GM23338 (cell line): ENCODE data around the gene TMEM50A. TPM values are rescaled to one million over a fixed set of nuclear protein-coding genes. Genes with fewer than 3 reads are reported as not detected.
A peak's percentile ranks its signal among the peaks of the same experiment; 100 is the strongest.

Source experiments
- ATAC-seq: fragments of 200-7000 bp; cut with Tn5 transposase; 3 replicates; pipeline ENCODE4 v1.9.1; 2020
- DNase-seq: peaks from one replicate; pipeline ENCODE4 v3.0.0-alpha.2; 2015; ENCODE audit warnings: low spot score
- H2AFZ ChIP-seq: fragments of 200-600 bp; sonication (generic); 2 replicates; pipeline ENCODE4 v1.8.0; 2016; ENCODE audit warnings: antibody characterized with exemption, mild to moderate bottlenecking, moderate library complexity
- H3F3A ChIP-seq: fragments of 200-600 bp; sonication (generic); replicated peaks from 2 replicates; pipeline ENCODE4 v1.8.0; 2017; ENCODE audit warnings: antibody characterized with exemption, mixed run types, low read depth
- H3K27ac ChIP-seq: fragments of 200-600 bp; sonication (generic); 2 replicates; pipeline ENCODE4 v1.6.1; 2016; ENCODE audit warnings: low read depth
- H3K27me3 ChIP-seq: fragments of 200-600 bp; sonication (generic); 2 replicates; pipeline ENCODE4 v1.8.0; 2016; ENCODE audit warnings: mild to moderate bottlenecking, mixed run types, moderate library complexity; ENCODE audit not compliant: insufficient read depth
- H3K36me3 ChIP-seq: fragments of 200-600 bp; sonication (generic); 2 replicates; pipeline ENCODE4 v1.8.0; 2016; ENCODE audit warnings: mild to moderate bottlenecking; ENCODE audit not compliant: insufficient read depth
- H3K4me1 ChIP-seq: fragments of 200-600 bp; sonication (generic); 2 replicates; pipeline ENCODE4 v1.8.0; 2016; ENCODE audit warnings: mild to moderate bottlenecking, moderate library complexity; ENCODE audit not compliant: insufficient read depth
- H3K4me2 ChIP-seq: fragments of 200-600 bp; sonication (generic); 2 replicates; pipeline ENCODE4 v1.7.1; 2017; ENCODE audit warnings: mixed run types
- H3K4me3 ChIP-seq: fragments of 200-600 bp; sonication (generic); 2 replicates; pipeline ENCODE4 v1.6.1; 2016; ENCODE audit warnings: mixed run types
- H3K79me2 ChIP-seq: fragments of 200-600 bp; sonication (generic); replicated peaks from 2 replicates; pipeline ENCODE4 v1.8.0; 2017; ENCODE audit warnings: mild to moderate bottlenecking; ENCODE audit not compliant: insufficient read depth
- H3K9me2 ChIP-seq: fragments of 200-600 bp; sonication (generic); 2 replicates; pipeline ENCODE4 v1.8.0; 2017; ENCODE audit not compliant: insufficient read depth
- H4K20me1 ChIP-seq: fragments of 200-600 bp; sonication (generic); replicated peaks from 2 replicates; pipeline ENCODE4 v1.8.0; 2017; ENCODE audit warnings: mild to moderate bottlenecking; ENCODE audit not compliant: insufficient read depth
- H3K27ac Mint-ChIP-seq: 2 replicates; pipeline ENCODE4 v1.8.0; 2020; ENCODE audit warnings: inconsistent platforms, mild to moderate bottlenecking, moderate library complexity, mixed read lengths
- H3K27me3 Mint-ChIP-seq: 3 replicates; pipeline ENCODE4 v1.8.0; 2022; ENCODE audit warnings: low read depth, mild to moderate bottlenecking, moderate library complexity, mixed read lengths, inconsistent platforms; ENCODE audit not compliant: insufficient read depth, poor library complexity
- H3K36me3 Mint-ChIP-seq: 3 replicates; pipeline ENCODE4 v1.8.0; 2021; ENCODE audit warnings: low read depth, mild to moderate bottlenecking, inconsistent platforms, moderate library complexity, mixed read lengths
- H3K4me1 Mint-ChIP-seq: 3 replicates; pipeline ENCODE4 v1.8.0; 2020; ENCODE audit warnings: mild to moderate bottlenecking, inconsistent platforms, mixed read lengths
- H3K4me3 Mint-ChIP-seq: 3 replicates; pipeline ENCODE4 v1.8.0; 2021; ENCODE audit warnings: moderate library complexity, mild to moderate bottlenecking, inconsistent platforms, mixed read lengths
- H3K9me3 Mint-ChIP-seq: 3 replicates; pipeline ENCODE4 v1.8.0; 2020; ENCODE audit warnings: moderate library complexity, mild to moderate bottlenecking, inconsistent platforms, mixed read lengths
- CREB1 ChIP-seq: fragments of 250-450 bp; sonication (Bioruptor Pico); IDR thresholded peaks from 2 replicates; pipeline ENCODE4 v1.5.0; 2020; ENCODE audit warnings: low read depth, mild to moderate bottlenecking, moderate library complexity
- CTCF ChIP-seq, 2 experiments: fragments of 200-600 bp in 1 of 2; sonication (generic) in 1 of 2; conservative IDR thresholded peaks; 2 replicates each; pipeline versions ENCODE4 v1.5.1 to v1.6.1; 2016 to 2017; ENCODE audit warnings: antibody characterized with exemption in 2 of 2, low read depth in 2 of 2, mild to moderate bottlenecking in 2 of 2, moderate library complexity in 1 of 2
- ETS1 ChIP-seq: IDR thresholded peaks from 2 replicates; pipeline ENCODE4 v1.6.1; 2016; ENCODE audit warnings: antibody characterized with exemption
- EZH2 ChIP-seq: fragments of 200-600 bp; sonication (generic); IDR thresholded peaks from one replicate; pipeline ENCODE4 v1.8.0; 2017; ENCODE audit warnings: antibody characterized with exemption, mild to moderate bottlenecking, low read depth; ENCODE audit not compliant: unreplicated experiment
- EZH2phosphoT487 ChIP-seq: fragments of 200-600 bp; sonication (generic); IDR thresholded peaks from one replicate; pipeline ENCODE4 v1.8.1; 2018; ENCODE audit warnings: antibody characterized with exemption; ENCODE audit not compliant: unreplicated experiment
- JUNB ChIP-seq: IDR thresholded peaks from one replicate; pipeline ENCODE4 v1.6.1; 2016; ENCODE audit warnings: antibody characterized with exemption; ENCODE audit not compliant: unreplicated experiment
- REST ChIP-seq: IDR thresholded peaks from one replicate; pipeline ENCODE4 v1.6.1; 2018; ENCODE audit warnings: antibody characterized with exemption; ENCODE audit not compliant: unreplicated experiment
- STAT1 ChIP-seq: IDR thresholded peaks from one replicate; pipeline ENCODE4 v1.6.1; 2016; ENCODE audit warnings: antibody characterized with exemption; ENCODE audit not compliant: unreplicated experiment
- ZNF331 ChIP-seq: fragments of 250-450 bp; sonication (Bioruptor Pico); IDR thresholded peaks from 2 replicates; pipeline ENCODE4 v1.5.0; 2020; ENCODE audit warnings: low read depth, mild to moderate bottlenecking, moderate library complexity
- ZNF462 ChIP-seq: fragments of 250-450 bp; sonication (Bioruptor Pico); IDR thresholded peaks from 2 replicates; pipeline ENCODE4 v1.5.0; 2020; ENCODE audit warnings: mild to moderate bottlenecking, moderate library complexity
- polyA plus RNA-seq: library from polyadenylated mRNA; unstranded; fragments of >200 nt; fragmentation: Nextera tagmentation; extraction: Ambion mirVana; gene quantifications from 2 replicates; pipeline ENCODE4 v1.2.1, GENCODE V29; 2016
- total RNA-seq: library from RNA; depleted of rRNA; stranded (reverse); fragments of >200 nt; shearing (Covaris generic); gene quantifications from 2 replicates; pipeline ENCODE4 v1.2.3, GENCODE V29; 2014

The TMEM50A gene
- total and polyA plus RNA-seq, 2 experiments from 2014 or later: 71.4 to 181 TPM

- TF ChIP-seq ETS1 (no peak), ZNF462 (no peak), EZH2 (no peak), JUNB (no peak), CREB1 (CRISPR knock-in tag) (no peak), EZH2phosphoT487 (no peak)
Measured at GRCh38 chr1:25342846-25343245, 4.7 kb downstream of the TMEM50A start (continued).

GRCh38 chr1:25343872-25344271, 5.7 kb downstream of the TMEM50A start:
- Histone ChIP-seq H3K4me3 (no peak overlapping the region), H3K79me2 (peaks cover 84% of the 10 kb centered on the region), H2AFZ (no peak overlapping the region), H3K4me2 (no peak overlapping the region), H3K36me3 (no peaks in the 10 kb centered on the region), H3K4me1 (peaks cover 10% of the 10 kb centered on the region), H3K9me2 (no peaks in the 10 kb centered on the region), H4K20me1 (peaks cover 24% of the 10 kb centered on the region), H3K27me3 (no peaks in the 10 kb centered on the region), H3F3A (no peaks in the 10 kb centered on the region), H3K27ac (no peak overlapping the region; the same call in 1 of the 2 replicates)
- Mint-ChIP-seq H3K4me1 (peaks cover 12% of the 10 kb centered on the region), H3K36me3 (peaks cover 37% of the 10 kb centered on the region), H3K27ac (peak overlapping the region; percentile 25; the same call in 1 of the 2 replicates), H3K9me3 (no peaks in the 10 kb centered on the region), H3K27me3 (peaks cover 4% of the 10 kb centered on the region), H3K4me3 (no peak overlapping the region)
- DNase-seq (no peak), ATAC-seq (no peak)
- TF ChIP-seq CTCF (conservative IDR thresholded peaks at IDR 0.05; ENCODE audit: low read depth in 2 of 2) (no peak), EZH2 (no peak), JUNB (no peak), STAT1 (no peak), ZNF331 (no peak), ETS1 (no peak), REST (no peak)
